ENCODE measurements around the gene RPH3AL.
"Not testable (repeated sequence)": the region's sequence is repeated elsewhere in the genome, so short reads cannot be mapped to it uniquely, and the experiment has no call there.

RPH3AL gene

GRCh38 chr17:218432-219110 is 134.0 kb downstream of the RPH3AL start:
- DNase-seq = no peak

DNA sequence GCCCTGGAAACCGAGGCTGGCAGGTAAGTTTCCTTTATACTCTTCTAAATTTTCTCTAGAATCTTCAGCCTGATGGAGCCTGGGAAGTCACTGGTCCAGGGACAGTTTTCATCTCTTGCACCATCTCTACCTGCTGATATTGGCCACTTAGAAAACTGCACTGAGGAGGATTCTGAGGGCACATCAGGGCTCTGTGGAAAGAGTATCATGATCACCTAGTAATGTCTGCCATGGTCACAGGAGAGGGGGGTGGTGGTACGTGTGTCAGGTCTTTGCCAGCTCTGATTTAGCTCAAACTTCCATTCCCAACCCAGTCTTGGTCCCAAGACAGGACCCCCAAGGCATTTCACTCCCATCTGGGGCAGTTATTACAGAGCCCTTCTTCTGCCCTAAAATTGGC is 136.0 kb downstream of the RPH3AL start:
- DNase-seq = no peak

- DNase-seq = not testable (repeated sequence)
Measured at GRCh38 chr17:215563-216478, 136.8 kb downstream of the RPH3AL start.

DNA sequence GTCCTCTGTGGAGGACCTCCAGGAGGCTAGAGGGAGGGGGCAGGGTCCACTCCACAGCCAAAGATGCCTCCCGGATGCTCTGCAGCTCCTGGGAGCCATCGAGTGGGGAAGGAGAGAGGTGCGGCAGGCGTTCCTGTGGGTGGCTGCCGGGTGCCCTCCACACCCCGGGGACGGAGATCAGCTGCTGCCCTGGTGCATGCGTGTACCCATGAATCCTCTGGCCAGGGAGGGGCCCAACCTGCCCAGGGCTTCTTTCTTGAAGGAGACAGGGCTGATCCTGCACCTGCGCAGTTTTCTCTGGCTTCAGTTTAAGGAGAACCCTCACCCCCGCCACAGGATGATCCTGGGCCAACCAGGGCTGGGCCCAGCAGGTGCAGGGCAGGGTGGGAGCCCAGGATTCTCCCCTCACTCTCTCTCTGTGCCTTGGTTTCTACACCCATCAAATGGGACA is 137.7 kb downstream of the RPH3AL start:
- DNase-seq = no peak

DNA sequence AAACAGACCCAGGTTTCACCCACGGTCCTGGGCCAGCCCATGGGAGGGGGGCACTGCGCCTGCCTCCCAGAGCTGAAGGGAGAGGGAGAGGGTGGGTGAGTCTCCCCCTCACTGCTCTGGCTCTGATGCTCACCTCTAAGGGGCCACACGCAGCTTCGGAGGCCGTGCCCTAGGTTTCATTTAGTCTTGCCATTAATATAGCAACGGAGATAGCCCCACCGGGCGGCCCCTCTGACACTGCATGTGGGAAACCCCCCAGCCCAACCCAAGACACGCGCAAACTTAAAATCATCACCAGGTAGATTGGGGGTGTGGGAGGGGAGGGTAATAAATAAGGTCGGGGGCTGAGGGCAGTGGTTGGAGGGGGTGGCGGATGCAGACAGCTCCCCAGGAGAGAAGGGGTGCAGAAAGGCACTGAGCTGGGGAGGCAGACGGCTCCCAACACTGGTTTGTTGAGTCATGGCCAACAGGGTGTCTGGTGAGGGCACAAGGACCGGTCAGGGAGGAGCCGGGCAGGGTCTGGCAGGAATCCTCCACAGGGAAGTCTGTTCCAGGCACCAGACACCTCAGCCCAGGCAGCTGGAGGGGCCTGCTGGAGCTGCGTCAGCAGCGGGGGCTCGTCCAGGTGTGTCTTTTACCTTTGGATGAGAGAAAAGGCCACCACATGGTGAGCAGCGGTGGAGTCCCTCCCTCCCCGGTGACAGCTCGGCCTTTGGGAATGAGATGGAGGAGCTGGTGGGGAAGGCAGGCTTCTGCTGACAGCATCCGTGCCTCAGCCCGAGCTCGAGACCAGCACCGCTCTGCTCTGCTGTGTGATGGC is 139.1 kb downstream of the RPH3AL start:
- DNase-seq = no peak

GRCh38 chr17:210402-210801 is 142.2 kb downstream of the RPH3AL start:
- no peak for DNase-seq

- no peak for DNase-seq
Measured at GRCh38 chr17:208429-208828, 144.2 kb downstream of the RPH3AL start.

- DNase-seq = no peak
Measured at GRCh38 chr17:207775-208174, 144.8 kb downstream of the RPH3AL start.

DNA sequence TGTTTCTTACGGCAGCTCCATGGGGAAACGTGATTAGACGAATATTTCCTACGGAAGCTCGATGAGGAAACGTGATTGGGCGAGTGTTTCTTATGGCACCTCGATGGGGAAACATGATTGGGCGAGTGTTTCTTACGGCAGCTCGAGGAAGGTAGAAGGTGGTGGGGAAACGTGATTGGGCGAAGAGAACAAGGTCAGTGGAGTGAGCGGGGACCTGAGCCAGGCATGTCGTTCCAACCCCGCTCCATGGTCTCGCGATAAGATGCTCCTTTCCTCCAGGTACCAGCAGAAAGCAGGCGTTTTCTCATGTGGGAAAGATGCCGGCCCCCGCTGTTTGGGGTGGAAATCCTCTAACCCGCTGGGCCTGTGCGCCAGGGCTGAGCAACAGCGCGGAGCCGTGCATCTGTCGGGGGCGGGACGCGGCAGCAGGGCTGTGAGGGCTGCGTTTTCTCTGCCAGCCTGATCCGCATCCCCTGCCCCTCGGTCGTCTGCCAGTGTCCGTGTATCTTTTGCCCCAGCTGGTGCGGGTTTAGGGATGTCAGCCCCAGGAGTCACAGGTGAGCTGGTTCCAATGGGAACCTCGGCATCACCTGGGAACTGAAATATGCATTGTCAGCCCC is 145.6 kb downstream of the RPH3AL start:
- DNase-seq = no peak

DNA sequence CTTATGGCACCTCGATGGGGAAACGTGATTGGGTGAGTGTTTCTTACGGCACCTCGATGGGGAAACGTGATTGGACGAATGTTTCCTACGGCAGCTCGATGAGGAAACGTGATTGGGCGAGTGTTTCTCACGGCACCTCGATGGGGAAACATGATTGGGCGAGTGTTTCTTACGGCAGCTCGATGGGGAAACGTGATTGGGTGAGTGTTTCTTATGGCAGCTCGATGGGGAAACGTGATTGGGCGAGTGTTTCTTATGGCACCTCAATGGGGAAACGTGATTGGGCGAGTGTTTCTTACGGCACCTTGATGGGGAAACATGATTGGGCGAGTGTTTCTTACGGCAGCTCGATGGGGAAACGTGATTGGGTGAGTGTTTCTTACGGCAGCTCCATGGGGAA is 146.1 kb downstream of the RPH3AL start:
- not testable (repeated sequence) for DNase-seq

DNA sequence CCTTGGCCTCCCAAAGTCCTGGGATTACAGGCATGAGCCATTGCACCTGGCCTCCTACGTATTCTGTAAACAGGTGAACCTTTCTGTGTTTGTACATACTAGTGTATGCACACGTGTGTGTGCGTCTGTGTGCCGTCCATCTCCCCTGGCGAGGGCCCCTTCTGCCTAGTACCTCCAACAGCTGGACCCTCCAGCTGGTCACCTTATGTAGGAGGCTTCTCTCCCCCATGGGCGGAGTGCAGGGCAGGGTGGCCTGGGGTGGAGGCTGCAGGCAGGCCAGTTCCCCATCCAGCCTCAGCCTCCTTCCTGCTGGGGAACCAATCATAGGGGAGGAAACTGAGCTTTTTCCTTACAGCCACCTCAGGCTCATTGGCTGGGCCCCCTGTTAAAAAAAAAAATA is 146.8 kb downstream of the RPH3AL start:
- DNase-seq = no peak

- no peak for DNase-seq
Measured at GRCh38 chr17:205148-205669, 147.4 kb downstream of the RPH3AL start.

GRCh38 chr17:204427-205147 is 148.0 kb downstream of the RPH3AL start:
- no peak for DNase-seq

DNA sequence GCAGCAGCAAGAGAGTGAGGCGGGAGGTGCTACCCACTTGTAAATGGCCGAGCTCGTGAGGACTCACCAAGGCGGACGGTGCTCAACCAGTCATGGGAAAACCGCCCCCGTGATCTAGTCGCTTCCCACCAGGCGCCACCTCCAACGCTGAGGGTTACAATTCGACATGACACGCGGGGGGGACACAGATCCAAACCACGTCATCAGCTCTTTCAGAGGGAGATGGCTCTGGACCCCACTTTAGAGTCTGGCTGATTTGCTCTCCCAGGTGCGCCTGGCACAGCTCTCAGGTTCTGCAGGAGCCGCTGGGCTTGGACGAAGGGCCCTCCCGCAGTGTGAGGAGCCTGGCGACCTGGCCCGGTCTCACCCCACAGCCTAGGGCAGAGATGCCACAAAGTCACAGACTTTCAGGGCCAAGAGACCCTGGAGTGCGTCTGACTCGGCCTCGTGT is 150.1 kb downstream of the RPH3AL start:
- DNase-seq = no peak

DNA sequence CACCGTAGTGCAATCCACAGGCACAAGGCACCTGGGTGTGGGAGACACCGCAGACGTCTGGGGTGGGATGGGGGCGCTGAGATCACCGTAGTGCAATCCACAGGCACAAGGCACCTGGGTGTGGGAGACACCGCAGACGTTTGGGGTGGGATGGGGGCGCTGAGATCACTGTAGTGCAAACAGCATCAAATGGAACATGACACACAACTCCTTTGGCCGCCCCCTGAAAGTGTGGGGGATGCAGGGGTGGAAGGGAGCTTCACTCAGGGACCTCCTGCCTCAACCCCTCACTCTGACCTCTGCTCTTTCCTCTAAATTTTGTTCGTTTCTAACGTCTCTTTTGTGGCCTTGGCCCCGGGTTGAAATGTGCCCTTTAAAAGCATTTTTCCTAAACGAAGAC is 150.9 kb downstream of the RPH3AL start:
- not testable (repeated sequence) for DNase-seq

- not testable (repeated sequence) for DNase-seq
Measured at GRCh38 chr17:201257-201656, 151.3 kb downstream of the RPH3AL start.

GRCh38 chr17:200586-200985 is 152.0 kb downstream of the RPH3AL start:
- DNase-seq = no peak

- DNase-seq = no peak
Measured at GRCh38 chr17:199806-200545, 152.6 kb downstream of the RPH3AL start.

- no peak for DNase-seq
Measured at GRCh38 chr17:199191-199604, 153.4 kb downstream of the RPH3AL start.

DNA sequence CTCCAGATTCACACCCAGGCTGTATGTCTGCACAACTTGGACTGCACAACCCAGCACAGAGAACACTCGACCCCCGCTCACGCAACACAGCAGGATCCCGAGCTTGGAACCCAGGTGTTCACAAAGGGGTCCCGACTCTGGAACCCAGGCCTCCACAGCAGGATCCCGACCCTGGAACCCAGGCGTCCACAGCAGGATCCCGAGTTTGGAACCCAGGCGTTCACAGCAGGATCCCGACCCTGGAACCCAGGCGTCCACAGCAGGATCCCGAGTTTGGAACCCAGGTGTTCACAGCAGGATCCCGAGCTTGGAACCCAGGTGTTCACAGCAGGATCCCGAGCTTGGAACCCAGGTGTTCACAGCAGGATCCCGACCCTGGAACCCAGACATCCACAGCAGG is 154.4 kb downstream of the RPH3AL start:
- DNase-seq = not testable (repeated sequence)

- no peak for DNase-seq
Measured at GRCh38 chr17:197352-197751, 155.3 kb downstream of the RPH3AL start.
